ENCODE measurements around the gene LRRC4C.
"Not testable (repeated sequence)": the region's sequence is repeated elsewhere in the genome, so short reads cannot be mapped to it uniquely, and the experiment has no call there.

LRRC4C gene

DNA sequence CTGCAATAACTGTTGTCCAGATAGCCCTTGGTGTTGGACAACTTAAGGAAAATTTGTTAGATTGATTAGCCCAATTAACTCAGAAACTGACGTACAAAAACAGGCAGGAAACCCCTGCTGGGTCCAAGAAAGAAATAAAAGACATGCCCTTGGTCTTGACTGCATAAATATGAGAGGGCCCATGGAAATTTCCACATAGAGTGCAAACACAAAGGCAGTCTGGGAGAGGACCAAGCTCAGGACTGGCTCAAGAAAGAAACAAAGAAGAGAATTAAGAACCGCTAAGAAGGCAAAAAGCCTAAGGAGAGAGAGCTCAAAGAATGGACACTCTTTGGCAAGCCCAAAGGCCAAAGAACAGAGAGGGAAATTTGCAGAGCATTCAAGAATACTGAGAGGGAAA lies 1243.9 kb downstream of the LRRC4C start:
- no peak for DNase-seq (ENCODE audit: low read depth)
- H3K27me3 ChIP-seq (replicated peaks; ENCODE audit: control insufficient read depth, insufficient read depth, low read length), result no peaks in the 10 kb centered on the region
- no peak overlapping the region for H3K4me3 ChIP-seq (ENCODE audit: low read length)
- H3K9ac ChIP-seq (ENCODE audit: low read length), result no peak overlapping the region
- no peaks in the 10 kb centered on the region for H3K9me3 ChIP-seq (ENCODE audit: control insufficient read depth, low read length)
- peaks cover 10% of the 10 kb centered on the region for H3K4me1 ChIP-seq (ENCODE audit: control insufficient read depth, insufficient read depth, low read length)
- H3K36me3 ChIP-seq (ENCODE audit: control insufficient read depth, insufficient read depth, low read length, severe bottlenecking), result no peaks in the 10 kb centered on the region

DNA sequence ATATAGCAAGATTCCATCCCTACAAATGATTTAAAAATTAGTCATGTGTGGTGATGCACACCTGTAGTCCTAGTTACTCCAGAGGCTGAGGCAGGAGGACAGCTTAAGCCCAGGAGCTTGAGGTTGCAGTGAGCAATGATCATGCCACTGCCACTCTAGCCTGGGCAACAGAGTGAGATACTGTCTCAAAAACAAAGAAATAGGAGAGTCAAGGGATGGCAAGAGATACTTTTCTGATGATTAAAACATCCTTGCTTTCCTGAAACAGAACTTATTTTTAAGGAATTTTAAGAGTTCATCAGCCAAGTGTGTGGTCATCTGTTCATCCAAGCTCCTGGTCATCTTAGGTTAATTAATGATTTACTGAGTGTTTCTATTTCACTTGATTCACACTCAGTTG lies 1252.0 kb downstream of the LRRC4C start:
- H3K4me1 ChIP-seq (ENCODE audit: control insufficient read depth, insufficient read depth, low read length), result no peaks in the 10 kb centered on the region
- no peak for DNase-seq (ENCODE audit: low read depth)
- H3K9ac ChIP-seq (ENCODE audit: low read length), result no peak overlapping the region
- H3K9me3 ChIP-seq (ENCODE audit: control insufficient read depth, low read length), result no peaks in the 10 kb centered on the region
- H3K4me3 ChIP-seq (ENCODE audit: low read length), result no peak overlapping the region
- no peaks in the 10 kb centered on the region for H3K27me3 ChIP-seq (replicated peaks; ENCODE audit: control insufficient read depth, insufficient read depth, low read length)
- H3K36me3 ChIP-seq (ENCODE audit: control insufficient read depth, insufficient read depth, low read length, severe bottlenecking), result no peaks in the 10 kb centered on the region

- Histone ChIP-seq H3K4me1 (ENCODE audit: control insufficient read depth, insufficient read depth, low read length) (no peaks in the 10 kb centered on the region), H3K36me3 (ENCODE audit: control insufficient read depth, insufficient read depth, low read length, severe bottlenecking) (no peaks in the 10 kb centered on the region), H3K4me3 (ENCODE audit: low read length) (no peak overlapping the region), H3K9me3 (ENCODE audit: control insufficient read depth, low read length) (no peaks in the 10 kb centered on the region), H3K9ac (ENCODE audit: low read length) (no peak overlapping the region), H3K27me3 (replicated peaks; ENCODE audit: control insufficient read depth, insufficient read depth, low read length) (no peaks in the 10 kb centered on the region)
- no peak for DNase-seq (ENCODE audit: low read depth)
Observed at GRCh38 chr11:40204228-40204627, 1255.2 kb downstream of the LRRC4C start.

DNA sequence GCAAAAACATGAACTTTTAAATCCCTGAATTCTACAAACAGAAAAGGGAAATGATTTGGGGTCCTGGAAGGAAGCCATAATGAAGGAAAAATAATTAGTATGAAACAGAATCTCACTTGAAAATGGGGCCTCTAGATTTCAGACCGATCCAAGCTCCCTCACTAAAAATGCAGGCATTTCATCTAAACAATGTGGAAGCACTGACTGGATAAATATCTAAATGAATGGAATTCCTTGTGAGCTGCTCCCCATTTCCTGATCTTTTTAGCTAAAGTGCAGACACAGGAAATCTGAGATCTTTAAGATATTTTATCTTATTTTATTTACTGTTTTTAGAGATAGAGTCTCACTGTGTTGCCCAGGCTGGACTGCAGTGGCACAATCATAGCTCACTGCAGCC lies 1255.8 kb downstream of the LRRC4C start:
- no peak overlapping the region for H3K4me3 ChIP-seq (ENCODE audit: low read length)
- H3K4me1 ChIP-seq (ENCODE audit: control insufficient read depth, insufficient read depth, low read length), result no peaks in the 10 kb centered on the region
- H3K36me3 ChIP-seq (ENCODE audit: control insufficient read depth, insufficient read depth, low read length, severe bottlenecking), result no peaks in the 10 kb centered on the region
- no peak overlapping the region for H3K9ac ChIP-seq (ENCODE audit: low read length)
- no peaks in the 10 kb centered on the region for H3K27me3 ChIP-seq (replicated peaks; ENCODE audit: control insufficient read depth, insufficient read depth, low read length)
- DNase-seq (ENCODE audit: low read depth), result no peak
- no peaks in the 10 kb centered on the region for H3K9me3 ChIP-seq (ENCODE audit: control insufficient read depth, low read length)

- DNase-seq (ENCODE audit: low read depth), result no peak
- no peaks in the 10 kb centered on the region for H3K27me3 ChIP-seq (replicated peaks; ENCODE audit: control insufficient read depth, insufficient read depth, low read length)
- H3K4me3 ChIP-seq (ENCODE audit: low read length), result no peak overlapping the region
- no peaks in the 10 kb centered on the region for H3K9me3 ChIP-seq (ENCODE audit: control insufficient read depth, low read length)
- H3K36me3 ChIP-seq (ENCODE audit: control insufficient read depth, insufficient read depth, low read length, severe bottlenecking), result no peaks in the 10 kb centered on the region
- H3K9ac ChIP-seq (ENCODE audit: low read length), result no peak overlapping the region
- no peaks in the 10 kb centered on the region for H3K4me1 ChIP-seq (ENCODE audit: control insufficient read depth, insufficient read depth, low read length)
Observed at GRCh38 chr11:40202589-40203270, 1256.7 kb downstream of the LRRC4C start.

DNA sequence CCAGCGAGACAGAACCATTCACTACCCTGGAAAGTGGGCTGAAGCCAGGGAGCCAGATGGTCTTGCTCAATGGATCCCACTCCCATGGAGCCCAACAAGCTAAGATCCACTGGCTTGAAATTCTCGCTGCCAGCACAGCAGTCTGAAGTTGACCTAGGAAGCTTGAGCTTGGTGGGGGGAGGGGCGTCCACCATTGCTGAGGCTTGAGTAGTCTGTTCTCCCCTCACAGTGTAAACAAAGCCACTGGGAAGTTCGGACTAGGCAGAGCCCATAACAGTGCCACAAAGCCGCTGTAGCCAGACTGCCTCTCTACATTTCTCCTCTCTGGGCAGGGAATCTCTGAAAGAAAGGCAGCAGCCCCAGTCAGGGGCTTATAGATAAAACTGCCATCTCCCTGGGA lies 1266.9 kb downstream of the LRRC4C start:
- H3K27me3 ChIP-seq (replicated peaks; ENCODE audit: control insufficient read depth, insufficient read depth, low read length), result not testable (repeated sequence)

DNA sequence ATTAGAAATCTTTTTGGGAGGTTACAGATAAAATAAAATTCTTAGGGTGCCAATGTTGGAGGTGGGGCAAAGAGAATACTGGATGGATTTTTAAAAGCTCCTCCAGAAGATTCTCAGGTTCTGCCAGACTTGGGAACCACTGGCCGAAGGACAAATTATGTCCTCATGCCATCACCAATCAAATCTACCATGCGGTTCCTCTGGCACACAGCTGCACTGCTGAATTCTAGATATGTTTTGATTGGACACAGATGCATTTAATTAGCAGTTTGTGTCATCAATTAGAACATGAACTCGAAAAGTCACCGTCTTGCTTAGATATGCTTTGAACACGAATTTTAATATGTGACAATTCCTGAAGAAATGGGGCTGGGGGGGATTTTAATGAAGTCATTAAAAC lies 1269.2 kb downstream of the LRRC4C start:
- no peaks in the 10 kb centered on the region for H3K4me1 ChIP-seq (ENCODE audit: control insufficient read depth, insufficient read depth, low read length)
- no peaks in the 10 kb centered on the region for H3K9me3 ChIP-seq (ENCODE audit: control insufficient read depth, low read length)
- no peak overlapping the region for H3K9ac ChIP-seq (ENCODE audit: low read length)
- no peaks in the 10 kb centered on the region for H3K36me3 ChIP-seq (ENCODE audit: control insufficient read depth, insufficient read depth, low read length, severe bottlenecking)
- no peak overlapping the region for H3K4me3 ChIP-seq (ENCODE audit: low read length)
- no peaks in the 10 kb centered on the region for H3K27me3 ChIP-seq (replicated peaks; ENCODE audit: control insufficient read depth, insufficient read depth, low read length)
- no peak for DNase-seq (ENCODE audit: low read depth)

More for the DNA sequence above, 1266.9 kb downstream of the LRRC4C start:
- H3K4me1 ChIP-seq (ENCODE audit: control insufficient read depth, insufficient read depth, low read length); H3K4me3 ChIP-seq (ENCODE audit: low read length); H3K36me3 ChIP-seq (ENCODE audit: control insufficient read depth, insufficient read depth, low read length, severe bottlenecking); DNase-seq (ENCODE audit: low read depth); H3K9ac ChIP-seq (ENCODE audit: low read length); H3K9me3 ChIP-seq (ENCODE audit: control insufficient read depth, low read length): not testable (repeated sequence)

- DNase-seq (ENCODE audit: low read depth), result no peak
Observed at GRCh38 chr11:40188848-40189247, 1270.6 kb downstream of the LRRC4C start.

GRCh38 chr11:40187295-40187694 lies 1272.2 kb downstream of the LRRC4C start:
- Histone ChIP-seq H3K36me3 (ENCODE audit: control insufficient read depth, insufficient read depth, low read length, severe bottlenecking) (no peaks in the 10 kb centered on the region), H3K27me3 (replicated peaks; ENCODE audit: control insufficient read depth, insufficient read depth, low read length) (no peaks in the 10 kb centered on the region), H3K9me3 (ENCODE audit: control insufficient read depth, low read length) (no peaks in the 10 kb centered on the region), H3K4me1 (ENCODE audit: control insufficient read depth, insufficient read depth, low read length) (no peaks in the 10 kb centered on the region), H3K4me3 (ENCODE audit: low read length) (no peak overlapping the region), H3K9ac (ENCODE audit: low read length) (no peak overlapping the region)
- no peak for DNase-seq (ENCODE audit: low read depth)

More at GRCh38 chr11:40188848-40189247, 1270.6 kb downstream of the LRRC4C start:
- no peaks in the 10 kb centered on the region for H3K36me3 ChIP-seq (ENCODE audit: control insufficient read depth, insufficient read depth, low read length, severe bottlenecking)
- no peaks in the 10 kb centered on the region for H3K27me3 ChIP-seq (replicated peaks; ENCODE audit: control insufficient read depth, insufficient read depth, low read length)
- no peaks in the 10 kb centered on the region for H3K9me3 ChIP-seq (ENCODE audit: control insufficient read depth, low read length)
- no peak overlapping the region for H3K9ac ChIP-seq (ENCODE audit: low read length)
- no peak overlapping the region for H3K4me3 ChIP-seq (ENCODE audit: low read length)
- no peaks in the 10 kb centered on the region for H3K4me1 ChIP-seq (ENCODE audit: control insufficient read depth, insufficient read depth, low read length)

DNA sequence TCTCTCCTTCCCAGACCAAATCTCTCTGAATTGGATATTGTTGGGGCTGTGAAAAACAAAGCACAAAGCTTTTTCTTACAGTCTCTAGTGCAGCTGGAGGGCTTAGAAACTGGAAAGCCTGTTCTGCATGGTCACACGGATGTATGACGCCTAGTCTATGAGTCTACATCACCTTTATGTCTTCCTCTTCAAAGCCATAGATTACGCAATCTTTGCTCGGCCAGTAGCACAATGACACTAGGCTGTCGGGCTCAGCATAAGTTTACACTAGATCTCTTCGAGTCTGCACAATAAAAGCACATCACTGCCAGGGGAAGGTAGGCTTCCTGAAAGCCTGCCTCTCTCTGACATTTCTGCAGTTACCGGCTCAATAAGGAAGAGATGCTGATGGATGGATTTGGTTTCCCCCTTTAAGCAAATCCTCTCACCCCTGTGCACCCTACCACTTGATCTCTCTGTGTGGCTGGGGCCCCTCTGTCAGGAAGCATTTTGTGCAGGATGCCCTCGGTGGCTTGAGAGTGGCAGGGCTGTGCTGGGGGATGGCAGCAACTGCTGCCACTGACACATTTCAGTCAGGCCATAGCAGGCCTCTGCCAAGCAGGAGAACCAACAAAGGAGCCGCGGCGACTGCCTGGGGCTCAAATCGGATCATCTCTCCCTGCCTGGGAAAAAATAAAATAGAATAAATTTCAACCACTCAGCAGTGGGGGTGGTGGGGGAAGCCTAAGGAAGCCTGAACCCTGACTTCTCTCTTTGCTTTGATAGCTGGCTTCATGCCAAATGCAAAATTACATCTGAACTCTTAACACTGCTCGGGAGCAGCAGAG lies 1272.8 kb downstream of the LRRC4C start:
- DNase-seq (ENCODE audit: low read depth), result no peak
- Histone ChIP-seq H3K9me3 (ENCODE audit: control insufficient read depth, low read length) (no peaks in the 10 kb centered on the region), H3K27me3 (replicated peaks; ENCODE audit: control insufficient read depth, insufficient read depth, low read length) (no peaks in the 10 kb centered on the region), H3K9ac (ENCODE audit: low read length) (no peak overlapping the region), H3K4me1 (ENCODE audit: control insufficient read depth, insufficient read depth, low read length) (no peaks in the 10 kb centered on the region), H3K36me3 (ENCODE audit: control insufficient read depth, insufficient read depth, low read length, severe bottlenecking) (no peaks in the 10 kb centered on the region), H3K4me3 (ENCODE audit: low read length) (no peak overlapping the region)

- Histone ChIP-seq H3K4me1 (ENCODE audit: control insufficient read depth, insufficient read depth, low read length) (no peaks in the 10 kb centered on the region), H3K4me3 (ENCODE audit: low read length) (no peak overlapping the region), H3K27me3 (replicated peaks; ENCODE audit: control insufficient read depth, insufficient read depth, low read length) (no peaks in the 10 kb centered on the region), H3K9me3 (ENCODE audit: control insufficient read depth, low read length) (no peaks in the 10 kb centered on the region), H3K36me3 (ENCODE audit: control insufficient read depth, insufficient read depth, low read length, severe bottlenecking) (no peaks in the 10 kb centered on the region), H3K9ac (ENCODE audit: low read length) (no peak overlapping the region)
- no peak for DNase-seq (ENCODE audit: low read depth)
Observed at GRCh38 chr11:40185793-40186192, 1273.7 kb downstream of the LRRC4C start.

All from adipocyte (in vitro differentiated cells).